Left kidney (tissue), 2 donors: ENCODE data around the gene NFIA. TPM values are rescaled to one million over a fixed set of nuclear protein-coding genes. Genes with fewer than 3 reads are reported as not detected.

Experiments
- DNase-seq: peaks from one replicate; pipeline ENCODE4 v3.0.0-alpha.2; 2013
- polyA plus RNA-seq: library from polyadenylated mRNA; unstranded; fragments of 120-200 nt; gene quantifications from one replicate; pipeline ENCODE4 v1.2.1, GENCODE V29; 2013; ENCODE audit not compliant: insufficient read length

Gene NFIA
- polyA plus RNA-seq, 1 donor, result 16.7 TPM

DNA sequence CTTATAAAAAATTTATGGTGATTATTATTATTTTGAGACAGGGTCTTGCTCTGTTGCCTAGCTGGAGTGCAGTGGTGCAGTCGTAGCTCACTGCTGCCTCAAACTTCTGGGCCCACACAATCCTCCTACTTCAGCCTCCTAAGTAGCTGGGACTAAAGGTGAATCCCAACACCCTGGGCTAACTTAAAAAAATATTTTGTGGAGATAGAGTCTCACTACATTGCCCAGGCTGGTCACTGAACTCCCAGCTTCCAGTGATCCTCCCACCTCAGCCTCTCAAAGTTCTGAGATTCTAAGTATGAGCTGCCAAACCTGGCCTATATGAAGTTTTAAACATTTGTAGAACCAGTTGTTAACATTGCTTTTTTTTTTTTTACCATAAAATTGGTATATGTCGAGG is 18.2 kb downstream of the NFIA start:
- no peak for DNase-seq

DNA sequence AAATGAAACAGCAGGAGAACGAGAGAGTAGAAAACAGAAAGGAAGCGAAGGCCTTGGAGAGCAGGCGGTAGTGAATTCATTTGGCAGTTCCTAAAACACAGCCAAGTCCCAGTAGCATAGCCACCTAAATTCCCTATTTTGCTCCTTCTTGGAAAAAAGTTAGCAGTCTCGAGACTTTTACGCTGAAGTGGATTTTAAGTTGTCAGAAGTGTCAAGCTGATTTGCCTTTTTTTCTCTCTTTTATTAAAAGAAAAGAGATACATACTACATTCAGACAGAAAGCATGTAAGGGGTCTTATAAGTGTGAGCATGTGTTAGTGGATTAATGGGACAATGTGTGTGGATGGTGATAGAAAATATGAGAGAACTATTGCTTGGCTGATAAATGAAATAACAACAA is 19.2 kb downstream of the NFIA start:
- DNase-seq, result no peak

DNA sequence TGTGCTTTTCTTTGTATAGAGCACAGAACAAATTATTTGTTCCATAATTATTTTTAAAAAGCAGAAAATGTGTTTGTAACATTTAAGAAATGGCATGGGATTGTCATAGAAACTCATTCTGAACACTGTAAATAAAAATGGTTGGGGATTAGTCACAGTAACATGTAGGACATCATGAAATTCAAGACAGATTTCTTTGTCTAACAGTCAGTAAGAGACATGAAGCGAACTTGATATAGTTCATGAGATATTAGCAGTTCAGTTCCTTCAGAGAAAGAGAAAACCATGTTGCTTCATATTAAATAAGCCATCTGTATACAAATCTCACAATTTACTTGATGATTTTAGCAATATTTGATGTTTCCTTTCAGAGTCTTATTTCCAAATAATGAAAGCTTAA is 19.7 kb downstream of the NFIA start:
- DNase-seq, result no peak

DNA sequence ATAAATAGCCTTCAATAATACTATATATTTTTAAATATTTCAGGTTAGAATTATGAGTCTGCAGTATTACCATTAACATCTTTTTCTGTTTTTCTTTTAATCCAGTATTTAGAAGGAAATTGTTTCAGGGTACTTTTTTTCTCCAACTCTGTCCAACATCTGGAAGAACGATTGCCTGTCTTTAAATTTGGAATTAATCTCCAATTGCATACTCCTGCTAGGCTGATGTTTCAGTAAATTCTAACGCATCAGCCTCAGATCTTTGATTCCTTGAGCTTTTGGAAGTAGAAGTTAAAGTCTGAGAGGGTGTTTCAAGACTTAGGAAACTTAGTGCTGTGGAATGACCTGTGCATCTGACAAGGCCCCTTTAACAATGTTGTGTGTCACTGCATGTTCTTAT is 20.3 kb downstream of the NFIA start:
- no peak for DNase-seq

DNA sequence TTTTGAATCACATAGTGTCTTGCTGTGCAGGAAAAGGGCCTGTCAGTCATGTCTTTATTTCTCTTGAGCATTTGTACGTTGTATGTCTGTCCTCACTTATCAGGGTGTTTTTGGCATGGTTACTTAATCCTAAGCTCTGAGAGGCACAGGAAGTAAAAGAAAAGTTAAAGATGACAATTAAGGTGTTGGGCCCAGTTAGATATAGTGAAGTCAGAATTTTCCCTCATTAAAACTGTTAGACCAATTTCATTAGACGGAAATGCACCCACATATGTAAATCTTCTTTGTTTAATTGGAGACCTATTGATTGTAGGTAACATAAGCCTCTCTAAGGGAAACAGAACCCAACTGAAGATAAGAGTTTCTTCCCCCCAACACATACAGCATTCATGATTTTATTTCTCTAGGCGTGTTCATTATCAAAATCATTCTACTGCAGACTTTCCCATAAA is 21.9 kb downstream of the NFIA start:
- DNase-seq, result no peak

DNA sequence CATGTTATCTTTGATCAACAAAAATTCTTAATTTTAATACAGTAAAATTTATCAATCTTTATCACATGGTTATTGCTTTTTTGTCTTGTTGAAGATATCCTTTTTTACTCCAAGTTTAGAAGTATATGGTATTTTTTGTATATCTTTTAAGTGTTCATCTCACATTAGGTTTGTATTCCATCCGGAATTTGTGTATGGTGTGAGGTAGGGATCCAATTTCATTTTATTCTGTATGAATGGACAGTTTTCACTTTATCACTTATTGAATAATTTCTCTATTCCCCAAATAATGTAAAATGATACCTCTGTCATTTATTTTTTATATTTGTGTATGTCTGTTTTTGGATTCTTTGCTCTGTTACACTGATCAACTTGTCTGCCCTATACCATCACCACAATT is 25.3 kb downstream of the NFIA start:
- DNase-seq, result no peak

DNA sequence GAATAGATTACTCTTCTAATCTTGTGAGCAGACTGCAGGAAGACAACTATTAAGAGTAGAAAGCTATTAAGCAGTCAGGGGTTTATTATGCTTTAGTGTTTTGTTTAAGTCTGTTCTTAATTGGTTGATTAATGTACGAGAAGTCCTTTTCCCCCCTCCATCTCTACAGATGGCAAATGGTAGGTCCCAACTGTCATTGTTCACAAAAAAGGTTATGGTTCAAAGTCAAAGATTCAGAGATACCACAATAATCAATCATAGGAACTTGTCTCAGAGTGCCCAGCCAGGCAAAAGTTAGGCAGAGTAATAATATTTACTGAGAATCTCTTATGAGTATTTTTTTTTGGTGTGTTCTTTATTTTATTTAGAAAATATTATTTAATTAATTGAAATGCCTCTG is 26.8 kb downstream of the NFIA start:
- DNase-seq, result no peak

DNA sequence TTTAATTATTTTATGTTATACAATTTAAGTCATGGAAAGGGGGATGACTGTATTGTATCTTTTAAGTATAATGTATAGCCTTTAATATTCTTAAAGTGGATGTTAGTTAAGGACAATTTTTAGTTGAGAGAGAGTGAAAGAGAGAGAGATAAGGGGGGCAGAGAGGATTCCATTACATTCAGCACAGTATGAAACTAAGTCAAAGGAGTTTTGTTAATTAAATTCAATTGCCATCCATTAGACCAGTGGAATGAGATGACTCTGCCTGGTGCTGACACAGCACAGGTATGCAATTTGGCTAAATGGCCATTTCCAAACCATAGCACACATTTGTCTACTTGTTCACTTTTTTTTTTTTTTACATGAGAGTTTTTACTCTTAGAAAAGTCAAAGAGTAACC is 27.5 kb downstream of the NFIA start:
- DNase-seq, result no peak

DNA sequence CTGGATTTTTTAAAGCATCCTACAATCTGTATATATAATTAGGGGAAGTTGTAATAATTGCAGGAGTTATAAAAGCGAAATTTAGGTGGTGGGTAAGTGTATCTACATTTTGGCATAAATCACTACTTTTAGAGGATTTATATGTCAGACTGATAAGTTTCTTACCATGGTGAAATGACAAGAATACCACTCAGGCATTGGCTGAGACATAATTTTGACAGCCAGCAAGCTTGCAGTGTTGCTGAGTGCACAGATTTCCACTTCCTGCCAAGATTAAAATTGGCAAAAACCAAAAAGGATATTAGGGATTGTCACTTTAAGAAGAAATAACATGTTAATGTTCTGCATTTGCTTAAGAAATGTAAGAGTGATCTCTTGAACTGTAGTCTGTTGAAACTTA is 28.2 kb downstream of the NFIA start:
- no peak for DNase-seq

DNA sequence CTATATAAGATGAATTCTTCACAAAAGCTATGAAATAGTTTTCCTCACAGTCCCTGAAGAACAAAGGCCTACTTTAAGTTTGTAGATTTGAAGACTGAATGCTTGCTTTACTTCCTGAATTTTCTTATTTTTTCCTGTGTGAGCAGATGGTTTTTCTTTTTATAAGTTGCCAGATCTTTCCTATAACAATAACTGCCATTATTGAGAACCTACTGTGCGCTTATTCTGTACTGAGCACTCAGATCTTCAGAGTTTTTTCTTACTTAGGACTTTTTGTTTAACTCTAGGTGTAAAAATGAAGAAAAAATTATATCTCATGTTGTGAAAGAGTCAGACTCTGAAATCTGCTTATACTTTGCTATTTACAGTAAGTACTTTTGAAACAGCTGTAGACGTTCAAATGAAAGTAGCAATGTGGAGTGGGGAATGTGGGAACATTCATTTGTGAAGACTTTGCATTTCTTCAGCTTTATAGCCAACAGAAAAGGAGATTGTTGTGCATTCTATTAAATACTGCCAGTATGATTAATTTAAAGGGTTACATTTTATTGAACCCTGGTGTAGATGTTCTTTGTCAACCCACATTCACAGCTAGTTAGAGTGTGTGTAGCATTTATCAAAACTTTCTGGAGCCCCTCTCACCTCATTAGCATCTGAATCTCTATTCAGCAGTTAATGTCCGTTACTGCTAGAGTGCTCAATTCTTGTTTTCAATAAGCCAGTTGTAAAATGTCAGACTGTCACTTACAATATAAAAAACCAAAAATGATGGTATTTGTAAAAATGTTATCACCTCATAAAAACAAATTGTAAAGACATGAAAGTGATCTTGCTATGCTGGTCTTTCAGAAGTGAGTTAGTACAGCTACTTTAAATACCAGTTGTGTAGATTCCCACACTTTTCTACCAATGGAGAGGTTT is 29.0 kb downstream of the NFIA start:
- DNase-seq, result no peak

DNA sequence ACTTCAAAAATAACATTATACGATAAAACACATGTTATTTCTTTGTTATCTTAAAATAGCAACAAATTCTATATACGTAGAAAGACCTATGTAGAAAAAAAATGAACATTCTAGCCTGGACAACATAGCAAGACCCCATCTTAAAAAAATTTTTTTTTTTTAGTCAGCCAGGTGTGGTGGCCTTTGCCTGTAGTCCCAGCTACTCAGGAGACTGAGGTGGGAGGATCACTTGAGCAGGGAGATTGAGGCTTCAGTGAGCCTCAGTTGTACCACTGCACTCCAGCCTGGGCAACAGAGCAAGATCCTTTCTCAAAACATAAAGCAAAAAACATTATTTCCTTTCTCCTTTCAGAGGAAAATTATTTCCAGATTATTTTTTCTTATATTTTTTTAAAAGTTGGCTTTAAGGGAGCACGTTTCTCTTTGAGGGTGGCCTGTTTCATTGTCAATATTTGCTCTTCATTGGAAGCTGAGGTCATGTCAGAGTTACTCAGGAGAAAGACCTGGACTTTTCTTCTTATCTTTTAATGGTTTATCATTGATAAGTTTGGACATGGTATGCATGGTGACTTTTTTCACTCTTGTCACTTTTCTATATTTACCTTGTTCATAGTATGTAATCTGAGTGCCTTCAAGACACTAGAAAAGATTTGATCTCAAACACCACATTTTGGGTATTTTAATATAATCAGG is 32.0 kb downstream of the NFIA start:
- no peak for DNase-seq

DNA sequence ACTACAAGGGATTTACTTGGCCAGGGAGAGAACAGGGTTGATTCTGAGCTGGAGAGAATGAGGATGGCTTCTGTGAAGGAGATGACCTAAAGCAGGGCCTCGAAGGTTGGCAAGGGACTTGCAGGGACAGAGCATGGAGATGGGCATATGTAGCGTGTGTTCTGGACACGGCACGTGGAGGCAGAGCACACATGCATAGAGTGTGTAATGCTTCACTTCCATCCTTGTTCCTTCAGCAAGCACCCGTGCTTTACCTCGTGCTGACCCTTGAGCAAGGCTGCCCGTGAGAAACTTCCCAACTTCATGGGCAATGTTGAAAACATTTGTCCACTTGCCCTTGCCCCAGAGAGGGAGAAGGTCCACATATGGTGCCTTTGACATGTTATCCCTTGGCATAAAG is 33.1 kb downstream of the NFIA start:
- no peak for DNase-seq

DNA sequence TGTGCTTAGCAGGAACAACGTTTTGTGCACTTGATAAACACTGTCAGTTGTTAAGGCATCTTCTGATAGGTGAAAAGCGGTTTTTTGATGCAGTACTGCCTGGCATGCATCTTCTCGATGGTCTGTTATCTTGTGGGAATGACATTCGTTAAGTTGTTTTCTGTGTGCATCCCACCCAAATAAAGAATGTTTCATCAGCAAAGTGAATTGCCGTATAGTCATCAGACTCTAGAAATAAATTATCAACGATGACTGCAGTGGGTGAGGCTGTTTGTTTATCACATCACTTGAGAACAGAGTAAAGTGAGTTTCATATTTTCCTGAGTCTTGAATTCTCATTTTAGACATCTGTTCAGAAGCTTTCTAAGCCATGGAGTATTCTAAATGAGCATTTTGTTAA is 34.1 kb downstream of the NFIA start:
- DNase-seq, result no peak

DNA sequence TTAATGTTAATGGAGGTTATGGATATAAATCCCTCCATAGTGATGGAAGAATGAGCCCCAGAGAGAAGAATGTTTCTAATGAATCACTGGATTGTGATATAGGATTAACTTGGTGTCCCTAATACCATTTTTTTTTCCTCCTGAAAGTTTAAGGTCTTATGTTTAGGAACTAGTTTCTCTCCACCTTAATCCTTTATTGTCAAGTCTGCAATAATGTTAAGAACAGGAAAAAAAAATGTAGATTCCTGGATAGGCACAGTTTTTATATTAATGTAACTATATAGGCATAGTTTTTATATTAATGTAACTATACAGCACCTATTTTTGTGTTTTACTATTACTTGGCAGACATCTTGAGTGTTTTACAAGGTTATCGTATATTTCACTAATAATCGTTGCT is 34.9 kb downstream of the NFIA start:
- DNase-seq, result no peak

DNA sequence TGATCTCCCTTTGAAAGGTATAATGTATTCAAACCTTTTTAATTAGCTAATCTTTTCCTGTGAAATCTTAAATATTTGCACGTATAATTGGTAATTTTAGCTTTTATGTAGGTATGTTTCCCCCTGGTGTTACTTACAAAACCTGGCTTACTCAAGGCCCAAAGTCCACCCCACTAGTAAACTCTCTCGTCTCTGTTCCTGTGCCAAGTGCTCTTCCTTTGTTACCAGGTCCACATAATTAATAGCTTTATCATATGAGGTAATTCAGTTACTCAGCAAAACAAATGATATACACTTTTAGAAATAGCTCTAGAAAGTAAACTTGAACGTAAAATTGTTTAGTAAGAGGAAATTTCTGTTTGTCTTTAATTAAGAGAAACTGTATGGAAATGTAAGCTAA is 36.7 kb downstream of the NFIA start:
- no peak for DNase-seq

DNA sequence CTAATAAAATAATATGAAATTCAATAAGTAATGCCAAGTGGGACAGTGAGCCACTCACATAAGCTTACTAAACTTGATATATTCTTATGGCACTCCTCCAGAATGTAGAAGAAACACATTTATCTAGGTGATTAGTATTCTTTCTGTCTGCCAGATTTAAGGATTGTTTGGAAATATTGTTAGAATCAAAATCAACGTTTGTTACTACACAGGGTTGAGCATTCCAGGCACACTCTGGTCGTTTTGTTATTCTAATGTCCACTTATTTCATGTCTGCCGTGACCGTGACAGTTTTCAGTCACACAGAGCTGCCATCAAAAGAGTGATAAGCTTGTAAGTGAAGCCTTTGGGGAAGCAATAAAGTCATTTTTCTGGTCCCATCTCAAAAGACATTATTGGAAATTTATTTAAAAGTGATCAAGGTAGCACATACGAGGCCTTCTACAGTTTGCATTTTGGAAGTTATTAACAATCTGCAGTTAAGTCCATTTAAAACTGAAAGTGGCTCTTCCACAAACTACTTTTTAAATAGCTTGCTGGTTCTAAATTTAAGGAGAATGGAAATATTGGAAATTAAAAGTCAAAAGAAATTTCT is 38.0 kb downstream of the NFIA start:
- DNase-seq, result no peak

DNA sequence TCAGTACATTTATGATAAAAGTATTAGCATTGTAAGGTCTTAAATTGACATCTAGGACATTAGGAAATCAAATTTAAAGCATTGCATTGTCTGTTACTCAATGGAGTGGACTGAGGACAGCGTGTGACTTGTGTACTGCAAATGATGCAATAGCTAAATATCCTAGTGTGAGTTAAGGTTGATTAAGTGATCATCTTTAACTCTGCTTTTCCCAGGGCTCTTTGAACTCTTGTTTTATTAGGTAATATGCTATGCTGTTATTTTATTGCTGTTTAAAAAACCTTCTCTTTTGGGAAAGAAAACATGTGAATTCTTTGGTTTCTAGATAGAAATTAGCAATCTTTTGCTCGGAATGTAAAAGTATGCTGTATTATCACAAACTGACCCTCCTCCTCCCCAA is 38.6 kb downstream of the NFIA start:
- no peak for DNase-seq

DNA sequence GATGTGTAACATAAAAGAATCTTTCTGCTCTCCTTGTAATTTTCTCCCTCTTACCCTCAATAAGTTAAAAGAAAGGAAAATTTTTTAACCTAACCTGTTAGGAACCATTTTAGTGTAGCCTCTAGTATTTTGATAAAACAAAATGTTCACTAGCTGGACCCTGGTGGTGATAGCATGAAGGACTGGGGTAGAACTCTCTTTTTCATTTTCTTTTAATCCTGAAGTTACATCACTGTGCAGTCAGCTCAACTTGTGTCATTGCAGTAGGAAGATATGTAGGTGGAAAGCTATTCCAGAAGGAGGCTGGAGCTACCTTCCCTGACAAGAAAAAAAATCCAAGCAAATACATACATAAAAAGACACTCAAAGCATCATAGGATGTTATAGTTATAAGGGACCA is 39.3 kb downstream of the NFIA start:
- DNase-seq, result no peak

DNA sequence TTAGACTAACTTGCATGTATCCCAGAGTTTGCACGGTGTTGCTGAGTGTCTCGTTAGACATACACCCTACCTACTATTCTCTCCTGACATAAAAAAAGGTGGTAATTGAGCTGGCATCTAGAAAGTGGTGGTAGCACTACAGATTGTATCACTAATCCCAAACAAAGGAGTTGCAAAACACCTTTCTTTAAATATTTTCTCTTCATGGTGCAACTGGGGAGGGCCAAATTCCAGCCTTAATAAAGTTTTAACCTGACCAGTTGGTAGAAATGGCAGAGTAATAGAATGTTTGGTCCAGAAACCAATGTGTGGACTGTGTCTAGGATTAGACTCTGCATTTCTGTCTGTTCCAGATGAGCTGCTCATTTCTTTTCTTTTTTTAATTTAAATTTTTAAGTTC is 40.0 kb downstream of the NFIA start:
- no peak for DNase-seq

DNA sequence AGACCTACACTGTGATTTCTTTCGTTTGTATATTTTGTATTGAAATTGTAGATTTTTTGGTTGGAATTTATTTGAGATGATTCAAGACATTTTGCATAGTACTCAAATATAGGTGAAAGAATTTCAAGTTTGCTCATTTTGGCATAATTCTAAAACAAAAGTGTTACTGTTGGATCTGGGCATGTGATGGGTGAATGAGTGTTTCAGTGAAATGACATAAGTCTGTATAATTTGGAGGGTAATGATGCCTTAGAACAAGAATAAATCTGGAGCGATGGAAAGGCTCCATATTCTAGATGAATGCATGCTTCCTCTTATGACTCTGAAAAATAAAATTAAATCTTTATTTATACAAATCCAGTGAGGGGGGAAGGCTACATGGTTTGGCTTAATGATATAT is 41.0 kb downstream of the NFIA start:
- no peak for DNase-seq

DNA sequence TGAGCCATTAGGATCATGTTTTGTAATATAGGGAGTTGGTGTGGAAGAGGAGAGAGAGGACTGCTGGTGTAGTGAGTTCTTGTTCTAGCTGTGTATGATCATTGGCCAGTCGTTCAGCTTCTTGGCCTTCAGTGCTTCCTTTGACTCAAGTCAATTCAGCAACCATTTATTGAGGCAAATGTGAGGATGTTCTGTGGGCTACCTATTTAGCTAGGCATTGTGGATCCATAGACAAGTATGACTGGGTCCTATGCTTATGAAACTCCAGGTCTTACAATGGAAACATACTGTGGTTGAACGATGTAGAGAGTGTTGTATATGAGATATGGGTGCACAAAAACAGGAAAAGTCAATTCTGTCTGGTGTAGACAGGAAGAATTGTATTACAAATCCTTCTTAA is 41.7 kb downstream of the NFIA start:
- no peak for DNase-seq

DNA sequence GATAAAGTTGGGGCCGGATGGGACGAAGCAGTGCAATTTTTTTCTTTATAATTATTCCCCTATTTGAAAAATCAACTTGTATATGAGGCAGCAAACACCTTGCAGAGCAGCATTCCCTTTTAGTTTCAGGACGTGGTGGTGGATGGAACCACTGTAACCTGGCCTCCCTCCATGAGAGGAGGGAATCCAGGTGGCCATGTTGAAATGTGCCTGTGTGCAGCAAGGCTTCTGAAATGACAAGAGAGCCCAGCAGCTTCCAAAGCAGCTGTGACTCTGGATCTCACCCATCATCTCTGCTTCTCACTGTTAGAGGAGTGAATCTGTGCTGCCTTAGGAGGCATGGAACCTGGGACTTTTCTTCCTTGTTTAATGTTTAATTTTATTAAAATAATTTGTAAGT is 42.3 kb downstream of the NFIA start:
- no peak for DNase-seq

DNA sequence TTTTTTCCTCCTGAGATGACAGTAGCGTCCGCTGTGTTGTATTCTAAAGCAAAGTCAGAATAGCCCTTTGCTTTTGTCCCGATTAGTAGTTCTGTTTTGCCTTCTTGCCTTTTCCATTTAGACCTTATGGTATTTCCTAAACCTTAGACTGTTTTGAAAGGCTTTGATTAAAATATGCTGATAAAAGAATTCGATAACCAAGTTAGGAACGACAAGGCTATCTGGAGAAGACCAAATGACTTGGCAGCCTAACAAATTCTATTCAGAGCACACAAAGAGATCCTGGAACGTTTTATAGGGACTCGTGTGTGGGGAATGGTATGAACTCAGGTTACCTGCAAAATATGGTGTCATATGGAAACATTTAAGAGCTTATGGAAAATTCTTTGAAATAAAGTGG is 42.9 kb downstream of the NFIA start:
- no peak for DNase-seq
